Hepatocyte (in vitro differentiated cells): ENCODE results near the gene STARD13. TPM values are rescaled to one million over a fixed set of nuclear protein-coding genes. Genes with fewer than 3 reads are reported as not detected.
"Not testable (repeated sequence)": the region's sequence is repeated elsewhere in the genome, so short reads cannot be mapped to it uniquely, and the experiment has no call there.

ENCODE experiments used
- DNase-seq: peaks from one replicate; pipeline ENCODE4 v3.0.0-alpha.2; 2016; ENCODE audit warnings: low spot score
- H2AFZ ChIP-seq: fragments of 200-600 bp; sonication (generic); 2 replicates; pipeline ENCODE4 v1.6.0; 2016; ENCODE audit warnings: antibody characterized with exemption, mild to moderate bottlenecking
- H3K27ac ChIP-seq: fragments of 200-600 bp; sonication (generic); 2 replicates; pipeline ENCODE4 v1.5.1; 2016; ENCODE audit warnings: mild to moderate bottlenecking
- H3K27me3 ChIP-seq: fragments of 200-600 bp; sonication (generic); 2 replicates; pipeline ENCODE4 v1.6.1; 2016
- H3K36me3 ChIP-seq: fragments of 200-600 bp; sonication (generic); replicated peaks from 2 replicates; pipeline ENCODE4 v1.5.1; 2016; ENCODE audit warnings: low read depth; ENCODE audit not compliant: insufficient read depth
- H3K4me1 ChIP-seq: fragments of 200-600 bp; sonication (generic); 2 replicates; pipeline ENCODE4 v1.5.1; 2016; ENCODE audit warnings: mild to moderate bottlenecking, moderate library complexity; ENCODE audit not compliant: insufficient read depth
- H3K4me2 ChIP-seq: fragments of 200-600 bp; sonication (generic); 2 replicates; pipeline ENCODE4 v1.6.0; 2016
- H3K4me3 ChIP-seq: fragments of 200-600 bp; sonication (generic); 2 replicates; pipeline ENCODE4 v1.5.1; 2016; ENCODE audit warnings: mild to moderate bottlenecking
- H3K79me2 ChIP-seq: fragments of 200-600 bp; sonication (generic); 2 replicates; pipeline ENCODE4 v1.6.0; 2017; ENCODE audit warnings: mild to moderate bottlenecking
- H3K9me2 ChIP-seq: fragments of 200-600 bp; sonication (generic); replicated peaks from 2 replicates; pipeline ENCODE4 v1.6.0; 2017; ENCODE audit warnings: mild to moderate bottlenecking; ENCODE audit not compliant: insufficient read depth
- H3K9me3 ChIP-seq: fragments of 200-600 bp; sonication (generic); 2 replicates; pipeline ENCODE4 v1.5.1; 2016; ENCODE audit warnings: low read depth, mild to moderate bottlenecking
- H4K20me1 ChIP-seq: fragments of 200-600 bp; sonication (generic); 2 replicates; pipeline ENCODE4 v1.6.0; 2016; ENCODE audit warnings: mild to moderate bottlenecking; ENCODE audit not compliant: insufficient read depth, poor library complexity, severe bottlenecking
- CTCF ChIP-seq: fragments of 200-600 bp; sonication (generic); IDR thresholded peaks from 2 replicates; pipeline ENCODE4 v1.5.1; 2016; ENCODE audit warnings: antibody characterized with exemption, mild to moderate bottlenecking; ENCODE audit not compliant: poor library complexity
- EZH2 ChIP-seq: fragments of 200-600 bp; sonication (generic); IDR thresholded peaks from 2 replicates; pipeline ENCODE4 v1.6.1; 2016; ENCODE audit warnings: antibody characterized with exemption, mild to moderate bottlenecking, borderline replicate concordance
- EZH2phosphoT487 ChIP-seq: fragments of 200-600 bp; sonication (generic); IDR thresholded peaks from one replicate; pipeline ENCODE4 v1.6.1; 2018; ENCODE audit warnings: antibody characterized with exemption, mild to moderate bottlenecking, low read depth, moderate library complexity; ENCODE audit not compliant: unreplicated experiment, severe bottlenecking
- WGBS: methylation state at CpG from one replicate; pipeline ENCODE4 v1.1.6; 2016; ENCODE audit warnings: low lambda C conversion rate; ENCODE audit errors: missing lambda C conversion rate; 5-methylcytosine and 5-hydroxymethylcytosine counted together
- polyA plus RNA-seq: library from polyadenylated mRNA; unstranded; fragments of >200 nt; fragmentation: Nextera tagmentation; extraction: Ambion mirVana; gene quantifications from 2 replicates; pipeline ENCODE4 v1.2.1, GENCODE V29; 2016
- total RNA-seq: library from RNA; depleted of rRNA; stranded (reverse); fragments of >200 nt; gene quantifications from 2 replicates; pipeline ENCODE4 v1.2.3, GENCODE V29; 2014

The STARD13 gene
- total and polyA plus RNA-seq, 2 experiments from 2014 or later: 5.4 to 13.5 TPM

- no peaks in the 10 kb centered on the region for H4K20me1 ChIP-seq
- peaks cover 50% of the 10 kb centered on the region for H3K4me1 ChIP-seq
- no peaks in the 10 kb centered on the region for H3K9me3 ChIP-seq
- no peak overlapping the region for H2AFZ ChIP-seq
- peaks cover 24% of the 10 kb centered on the region for H3K79me2 ChIP-seq
- 94% methylated on average over 1 of the region's 1 CpG for WGBS
- no peaks in the 10 kb centered on the region for H3K27me3 ChIP-seq
- no peaks in the 10 kb centered on the region for H3K9me2 ChIP-seq
- DNase-seq: no peak
- H3K27ac ChIP-seq: peak overlapping the region; percentile 87
- peak overlapping the region; percentile 62 for H3K4me2 ChIP-seq
- H3K36me3 ChIP-seq: no peaks in the 10 kb centered on the region
- H3K4me3 ChIP-seq: no peak overlapping the region
- TF ChIP-seq CTCF (no peak), EZH2phosphoT487 (no peak), EZH2 (no peak)
Measured at GRCh38 chr13:33179463-33179862, 106.1 kb downstream of the STARD13 start.

- Histone ChIP-seq H3K4me1 (peaks cover 43% of the 10 kb centered on the region), H2AFZ (no peak overlapping the region), H3K9me3 (no peaks in the 10 kb centered on the region), H4K20me1 (no peaks in the 10 kb centered on the region), H3K36me3 (no peaks in the 10 kb centered on the region), H3K4me2 (no peak overlapping the region), H3K4me3 (no peak overlapping the region), H3K27ac (no peak overlapping the region), H3K9me2 (no peaks in the 10 kb centered on the region), H3K79me2 (peaks cover 23% of the 10 kb centered on the region), H3K27me3 (no peaks in the 10 kb centered on the region)
- 69% methylated on average over 4 of the region's 4 CpGs for WGBS
- no peak for DNase-seq
- no peak for TF ChIP-seq EZH2phosphoT487
- TF ChIP-seq CTCF: no peak
- TF ChIP-seq EZH2: no peak
Measured at GRCh38 chr13:33178209-33178840, 107.2 kb downstream of the STARD13 start.

- peaks cover 40% of the 10 kb centered on the region for H3K4me1 ChIP-seq
- 92% methylated on average over 4 of the region's 4 CpGs for WGBS
- peaks cover 17% of the 10 kb centered on the region for H3K79me2 ChIP-seq
- not testable (repeated sequence) for H3K36me3 ChIP-seq, H3K9me3 ChIP-seq, H2AFZ ChIP-seq, H3K27ac ChIP-seq, DNase-seq, H4K20me1 ChIP-seq, H3K9me2 ChIP-seq, H3K4me3 ChIP-seq, H3K4me2 ChIP-seq, H3K27me3 ChIP-seq
Measured at GRCh38 chr13:33177340-33178208, 108.0 kb downstream of the STARD13 start.

GRCh38 chr13:33176526-33176925, 109.0 kb downstream of the STARD13 start:
- H3K9me3 ChIP-seq: no peaks in the 10 kb centered on the region
- H2AFZ ChIP-seq: no peak overlapping the region
- no peaks in the 10 kb centered on the region for H3K9me2 ChIP-seq
- H3K36me3 ChIP-seq: no peaks in the 10 kb centered on the region
- H3K79me2 ChIP-seq: peaks cover 8% of the 10 kb centered on the region
- no peak for DNase-seq
- no peaks in the 10 kb centered on the region for H3K27me3 ChIP-seq
- H4K20me1 ChIP-seq: no peaks in the 10 kb centered on the region
- peaks cover 40% of the 10 kb centered on the region for H3K4me1 ChIP-seq
- no peak overlapping the region for H3K4me3 ChIP-seq
- H3K4me2 ChIP-seq: no peak overlapping the region
- no peak for TF ChIP-seq EZH2
- TF ChIP-seq CTCF: no peak
- TF ChIP-seq EZH2phosphoT487: no peak
- 37% methylated on average over 1 of the region's 1 CpG for WGBS
- H3K27ac ChIP-seq: no peak overlapping the region
